HepG2 (cell line): ENCODE data around the gene SCFD2. TPM values are rescaled to one million over a fixed set of nuclear protein-coding genes. Genes with fewer than 3 reads are reported as not detected.

Experiments
- ATAC-seq: fragments of 200-7000 bp; cut with Tn5 transposase; 3 replicates; pipeline ENCODE4 v1.9.1; 2020; ENCODE audit warnings: mild to moderate bottlenecking, moderate library complexity
- BruUV-seq: library from RNA; stranded (reverse); fragments of 400-500 nt; replicated peaks from 2 replicates; lab custom pipeline; 2021; lab: Mats Ljungman, UMichigan
- CTCF ChIA-PET: fragments of 300-600 bp; formaldehyde crosslinking; extraction: SDS; loops from one replicate; lab custom pipeline; 2021; ENCODE audit warnings: low total read pairs, inconsistent platforms, low intra/inter-chr PET ratio; lab: Yijun Ruan, JAX
- POLR2A ChIA-PET: fragments of 350-600 bp; sonication (Branson Sonifier 250); formaldehyde crosslinking; loops from one replicate; lab custom pipeline; 2020; ENCODE audit warnings: antibody characterized with exemption, inconsistent platforms; lab: Yijun Ruan, JAX
- DNase-seq: peaks from one replicate; pipeline ENCODE4 v3.0.0-alpha.2; 2015; ENCODE audit warnings: low spot score
- FAIRE-seq: peaks from 3 replicates; lab custom pipeline; 2011; peaks lifted over from hg19 to GRCh38; lab: Jason Lieb, UNC
- H2AFZ ChIP-seq: one replicate; pipeline ENCODE4 v1.6.1; 2011; ENCODE audit warnings: low read length, inconsistent platforms
- H3K27ac ChIP-seq: fragments of 300-600 bp; 3 replicates; pipeline ENCODE4 v1.8.0; 2011; ENCODE audit warnings: mixed run types, mild to moderate bottlenecking, mixed read lengths, low read length, inconsistent platforms; ENCODE audit not compliant: insufficient read depth; ENCODE audit errors: extremely low read length
- H3K27me3 ChIP-seq, 2 experiments: fragments of 200-600 bp in 1 of 2; 2 replicates in 1 of 2; 3 replicates in 1 of 2; pipeline versions ENCODE4 v1.6.0 to v1.8.0; 2011; ENCODE audit warnings: low read length in 2 of 2, mild to moderate bottlenecking in 2 of 2, moderate library complexity in 2 of 2, inconsistent platforms in 1 of 2; ENCODE audit not compliant: insufficient read depth in 2 of 2, control insufficient read depth in 1 of 2
- H3K36me3 ChIP-seq, 2 experiments: fragments of 200-600 bp in 1 of 2; replicated peaks in 1 of 2; 2 replicates in 1 of 2; 3 replicates in 1 of 2; pipeline versions ENCODE4 v1.5.1 to v1.8.0; 2011; ENCODE audit warnings: low read length in 2 of 2, inconsistent platforms in 1 of 2; ENCODE audit not compliant: insufficient read depth in 2 of 2, control insufficient read depth in 1 of 2
- H3K4me1 ChIP-seq: 2 replicates; pipeline ENCODE4 v1.5.1; 2012; ENCODE audit warnings: low read length, inconsistent platforms; ENCODE audit not compliant: insufficient read depth
- H3K4me2 ChIP-seq: 2 replicates; pipeline ENCODE4 v1.6.0; 2011; ENCODE audit warnings: low read depth, low read length, inconsistent platforms
- H3K4me3 ChIP-seq, 3 experiments: fragments of 200-600 bp in 1 of 3; sonication (generic), shearing (Covaris generic) in 1 of 3; replicated peaks in 1 of 3; 2 replicates each; pipeline ENCODE4 v1.5.1; 2011 to 2016; ENCODE audit warnings: low read length in 3 of 3, inconsistent platforms in 2 of 3, low read depth in 2 of 3, mild to moderate bottlenecking in 2 of 3, control low read depth in 1 of 3, mixed read lengths in 1 of 3; ENCODE audit not compliant: insufficient read depth in 1 of 3
- H3K79me2 ChIP-seq: one replicate; pipeline ENCODE4 v1.6.1; 2011; ENCODE audit warnings: low read length, inconsistent platforms; ENCODE audit not compliant: insufficient read depth
- H3K9ac ChIP-seq: 2 replicates; pipeline ENCODE4 v1.6.0; 2011; ENCODE audit warnings: mild to moderate bottlenecking, low read depth, low read length, inconsistent platforms; ENCODE audit not compliant: insufficient read depth
- H3K9me3 ChIP-seq: 2 replicates; pipeline ENCODE4 v1.5.1; 2012; ENCODE audit warnings: mild to moderate bottlenecking, low read length
- H4K20me1 ChIP-seq: 2 replicates; pipeline ENCODE4 v1.6.0; 2011; ENCODE audit warnings: inconsistent platforms, mild to moderate bottlenecking, low read length, moderate library complexity; ENCODE audit not compliant: insufficient read depth
- CBX2 ChIP-seq, 2 experiments: fragments of 200-600 bp in 1 of 2; sonication (generic); formaldehyde crosslinking in 1 of 2; IDR thresholded peaks; 2 replicates each; pipeline versions ENCODE4 v1.7.0 to v1.8.1; 2018 to 2022; ENCODE audit warnings: low read depth in 2 of 2, low read length in 1 of 2, mild to moderate bottlenecking in 1 of 2, missing genetic modification reagents in 1 of 2
- CC2D1A ChIP-seq: sonication (generic); formaldehyde crosslinking; IDR thresholded peaks from 2 replicates; pipeline ENCODE4 v1.8.1; 2023; ENCODE audit warnings: mild to moderate bottlenecking, missing genetic modification reagents
- GATAD2A ChIP-seq: IDR thresholded peaks from 2 replicates; pipeline ENCODE4 v1.6.1; 2016
- HOXD1 ChIP-seq: sonication (generic); formaldehyde crosslinking; IDR thresholded peaks from 2 replicates; pipeline ENCODE4 v1.5.0; 2020; ENCODE audit warnings: missing genetic modification reagents
- IKZF4 ChIP-seq: sonication (generic); formaldehyde crosslinking; IDR thresholded peaks from 2 replicates; pipeline ENCODE4 v1.5.1; 2020; ENCODE audit warnings: borderline replicate concordance, mild to moderate bottlenecking, low read depth, missing genetic modification reagents; ENCODE audit errors: not compliant biosample characterization
- KLF12 ChIP-seq: sonication (generic); formaldehyde crosslinking; IDR thresholded peaks from 2 replicates; pipeline ENCODE4 v1.4.0; 2020; ENCODE audit warnings: missing genetic modification reagents, borderline replicate concordance
- MEIS2 ChIP-seq: sonication (generic); formaldehyde crosslinking; IDR thresholded peaks from 2 replicates; pipeline ENCODE4 v1.9.0; 2021; ENCODE audit warnings: mild to moderate bottlenecking, missing genetic modification reagents
- RXRA ChIP-seq: sonication (generic); formaldehyde crosslinking; IDR thresholded peaks from 2 replicates; pipeline ENCODE4 v1.5.1; 2020; ENCODE audit warnings: missing genetic modification reagents
- SNRNP70 ChIP-seq: fragments of 200-400 bp; formaldehyde crosslinking; IDR thresholded peaks from 2 replicates; pipeline ENCODE4 v1.6.1; 2017; ENCODE audit warnings: mild to moderate bottlenecking, low read depth, low read length, moderate library complexity
- TBP ChIP-seq: sonication (generic); formaldehyde crosslinking; IDR thresholded peaks from 2 replicates; pipeline ENCODE4 v1.5.0; 2020; ENCODE audit warnings: missing genetic modification reagents
- TFDP2 ChIP-seq: sonication (generic); formaldehyde crosslinking; IDR thresholded peaks from 2 replicates; pipeline ENCODE4 v1.4.0; 2020; ENCODE audit warnings: missing genetic modification reagents
- U2AF2 ChIP-seq: fragments of 200-400 bp; formaldehyde crosslinking; IDR thresholded peaks from 2 replicates; pipeline ENCODE4 v1.6.1; 2017; ENCODE audit warnings: low read depth, mild to moderate bottlenecking, low read length
- ZNF274 ChIP-seq: sonication (generic); formaldehyde crosslinking; IDR thresholded peaks from 2 replicates; pipeline ENCODE4 v1.5.1; 2020; ENCODE audit warnings: mild to moderate bottlenecking, missing genetic modification reagents
- ZNF44 ChIP-seq: sonication (generic); formaldehyde crosslinking; IDR thresholded peaks from 2 replicates; pipeline ENCODE4 v1.5.1; 2020; ENCODE audit warnings: mild to moderate bottlenecking, missing genetic modification reagents
- ZNF496 ChIP-seq: sonication (generic); formaldehyde crosslinking; IDR thresholded peaks from 2 replicates; pipeline ENCODE4 v1.8.1; 2023; ENCODE audit warnings: mild to moderate bottlenecking, moderate library complexity, missing genetic modification reagents; ENCODE audit not compliant: insufficient replicate concordance
- ZNF598 ChIP-seq: sonication (generic); formaldehyde crosslinking; IDR thresholded peaks from 2 replicates; pipeline ENCODE4 v1.5.1; 2020; ENCODE audit warnings: mild to moderate bottlenecking, missing genetic modification reagents, borderline replicate concordance
- WGBS: methylation state at CpG from one replicate; pipeline ENCODE4 v1.1.6; 2017; ENCODE audit warnings: low lambda C conversion rate; 5-methylcytosine and 5-hydroxymethylcytosine counted together
- in situ Hi-C: cut with HindIII; loops from 2 replicates; pipeline ENCODE4 v1.10.0; 2017; ENCODE audit warnings: low pct_unique_long_range_greater_than_20kb; ENCODE audit not compliant: extremely low pct_ligation_motif_present
- intact Hi-C: fragments of 100-400 bp; cut with micrococcal nuclease; formaldehyde crosslinking; loops from one replicate; pipeline ENCODE4 v1.10.0; 2022; ENCODE audit not compliant: unreplicated experiment
- polyA plus RNA-seq, 8 experiments: library from polyadenylated mRNA; depleted of rRNA in 3 of 8; stranded (reverse) in 7 of 8; unstranded in 1 of 8; fragments of >200 nt; fragmentation: Illumina TruSeq in 4 of 8; extraction: Trizol in 4 of 8; gene quantifications; 2 replicates each; pipeline versions ENCODE4 v1.2.1 to v1.2.3, GENCODE V29; 2011 to 2016; ENCODE audit warnings: low read depth in 4 of 8, missing spikeins in 1 of 8, mixed read lengths in 1 of 8; ENCODE audit not compliant: insufficient read depth in 1 of 8
- total RNA-seq, 5 experiments: library from RNA; depleted of rRNA; stranded (reverse); fragments of >200 nt; fragmentation: Illumina TruSeq; extraction: Trizol; gene quantifications; 2 replicates each; pipeline ENCODE4 v1.2.3, GENCODE V29; 2016; ENCODE audit warnings: low read depth in 1 of 5
- TF ChIP-seq, protein P1 (sequence below): sonication (generic); formaldehyde crosslinking; IDR thresholded peaks from 2 replicates; pipeline ENCODE4 v1.4.0; 2020; ENCODE audit warnings: missing genetic modification reagents

The SCFD2 gene
- total and polyA plus RNA-seq, 2 of the 13 experiments (the other 11 are each of a cell fraction or from before 2014, with no cell fraction given) = 4.6 to 15.6 TPM

DNA sequence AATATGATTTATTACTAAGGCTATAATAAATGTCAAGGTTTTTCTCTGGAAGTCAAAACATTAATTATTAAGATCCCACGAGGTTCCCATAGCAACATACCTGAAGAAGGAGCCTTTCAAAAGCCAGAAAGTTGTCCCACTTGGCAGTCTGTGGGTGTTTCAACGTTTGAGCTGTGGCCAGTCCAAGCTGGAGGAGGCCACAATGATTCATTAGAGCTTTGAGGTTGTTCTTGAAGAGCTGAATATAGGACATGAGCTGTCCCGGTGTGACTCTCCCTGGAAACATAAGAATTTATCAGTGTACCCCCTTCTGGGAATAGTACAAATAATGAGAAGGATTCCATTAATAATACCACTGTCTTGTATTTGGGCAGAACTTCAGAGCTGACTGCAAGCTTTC lies 92.1 kb downstream of the SCFD2 start:
- no peaks in the 10 kb centered on the region for H3K36me3 ChIP-seq
- POLR2A ChIA-PET = no interaction called here
- H2AFZ ChIP-seq = no peak overlapping the region
- no peak overlapping the region for H3K27ac ChIP-seq
- no peaks in the 10 kb centered on the region for H3K9me3 ChIP-seq
- no peaks in the 10 kb centered on the region for H3K27me3 ChIP-seq
- CTCF ChIA-PET = no interaction called here
- in situ Hi-C loops = no loop called here
- no peak overlapping the region for H3K9ac ChIP-seq
- no peaks in the 10 kb centered on the region for H3K4me1 ChIP-seq
- no peaks in the 10 kb centered on the region for H4K20me1 ChIP-seq
- intact Hi-C loops = no loop called here
- no peak overlapping the region for H3K4me3 ChIP-seq
- ATAC-seq (no peak), FAIRE-seq (no peak)
- H3K79me2 ChIP-seq = no peaks in the 10 kb centered on the region
- no peak overlapping the region for H3K4me2 ChIP-seq
- 56% methylated on average over 3 of the region's 3 CpGs for WGBS
- no TSS peak for BruUV-seq
- TF ChIP-seq U2AF2 (no peak), KLF12 (no peak), ZNF44 (CRISPR knock-in tag) (no peak), HOXD1 (CRISPR knock-in tag) (no peak), TFDP2 (CRISPR knock-in tag) (no peak), RXRA (CRISPR knock-in tag) (no peak), ZNF598 (CRISPR knock-in tag) (no peak), CC2D1A (CRISPR knock-in tag) (no peak), GATAD2A (CRISPR knock-in tag) (no peak), MEIS2 (no peak), ZNF496 (no peak), CBX2 (IDR thresholded peaks at IDR 0.05; ENCODE audit: low read depth, low read length) (no peak), CBX2 (CRISPR knock-in tag; IDR thresholded peaks at IDR 0.05; ENCODE audit: low read depth) (no peak), ZNF274 (no peak), SNRNP70 (no peak), TBP (CRISPR knock-in tag) (no peak), IKZF4 (CRISPR knock-in tag) (no peak)
- TF ChIP-seq, protein P1, sequence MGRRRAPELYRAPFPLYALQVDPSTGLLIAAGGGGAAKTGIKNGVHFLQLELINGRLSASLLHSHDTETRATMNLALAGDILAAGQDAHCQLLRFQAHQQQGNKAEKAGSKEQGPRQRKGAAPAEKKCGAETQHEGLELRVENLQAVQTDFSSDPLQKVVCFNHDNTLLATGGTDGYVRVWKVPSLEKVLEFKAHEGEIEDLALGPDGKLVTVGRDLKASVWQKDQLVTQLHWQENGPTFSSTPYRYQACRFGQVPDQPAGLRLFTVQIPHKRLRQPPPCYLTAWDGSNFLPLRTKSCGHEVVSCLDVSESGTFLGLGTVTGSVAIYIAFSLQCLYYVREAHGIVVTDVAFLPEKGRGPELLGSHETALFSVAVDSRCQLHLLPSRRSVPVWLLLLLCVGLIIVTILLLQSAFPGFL = no peak
- TF ChIP-seq, all 625 proteins: peak for 0
- no peak for DNase-seq
